Large intestine (tissue), 3 donors: ENCODE data around the gene IFITM10. TPM values are rescaled to one million over a fixed set of nuclear protein-coding genes. Genes with fewer than 3 reads are reported as not detected.

ENCODE experiments used
- DNase-seq, 2 donors: peaks; one replicate each; pipeline versions ENCODE4 v3.0.0 to v3.0.0-alpha.2; 2013
- H3K27ac ChIP-seq: one replicate; pipeline ENCODE4 v1.5.1; 2013; ENCODE audit warnings: low read length
- H3K27me3 ChIP-seq: 2 replicates; pipeline ENCODE4 v1.6.1; 2013; ENCODE audit warnings: low read length; ENCODE audit not compliant: control insufficient read depth, insufficient read depth
- H3K36me3 ChIP-seq: 2 replicates; pipeline ENCODE4 v1.6.1; 2013; ENCODE audit warnings: low read length; ENCODE audit not compliant: control insufficient read depth, insufficient read depth
- H3K4me1 ChIP-seq: one replicate; pipeline ENCODE4 v1.6.1; 2013; ENCODE audit warnings: low read length; ENCODE audit not compliant: control insufficient read depth, insufficient read depth
- H3K4me3 ChIP-seq: one replicate; pipeline ENCODE4 v1.5.1; 2013; ENCODE audit warnings: low read length
- H3K9me3 ChIP-seq: one replicate; pipeline ENCODE4 v1.6.1; 2013; ENCODE audit warnings: mild to moderate bottlenecking, low read depth, low read length, moderate library complexity; ENCODE audit not compliant: control insufficient read depth
- WGBS: methylation state at CpG from one replicate; pipeline ENCODE4 v1.1.5; 2013; ENCODE audit warnings: low lambda C conversion rate; ENCODE audit not compliant: insufficient coverage; 5-methylcytosine and 5-hydroxymethylcytosine counted together
- polyA plus RNA-seq: library from polyadenylated mRNA; unstranded; fragments of 120-200 nt; gene quantifications from one replicate; pipeline ENCODE4 v1.2.1, GENCODE V29; 2013

The IFITM10 gene
- polyA plus RNA-seq, 1 donor: 0.67 TPM

DNA sequence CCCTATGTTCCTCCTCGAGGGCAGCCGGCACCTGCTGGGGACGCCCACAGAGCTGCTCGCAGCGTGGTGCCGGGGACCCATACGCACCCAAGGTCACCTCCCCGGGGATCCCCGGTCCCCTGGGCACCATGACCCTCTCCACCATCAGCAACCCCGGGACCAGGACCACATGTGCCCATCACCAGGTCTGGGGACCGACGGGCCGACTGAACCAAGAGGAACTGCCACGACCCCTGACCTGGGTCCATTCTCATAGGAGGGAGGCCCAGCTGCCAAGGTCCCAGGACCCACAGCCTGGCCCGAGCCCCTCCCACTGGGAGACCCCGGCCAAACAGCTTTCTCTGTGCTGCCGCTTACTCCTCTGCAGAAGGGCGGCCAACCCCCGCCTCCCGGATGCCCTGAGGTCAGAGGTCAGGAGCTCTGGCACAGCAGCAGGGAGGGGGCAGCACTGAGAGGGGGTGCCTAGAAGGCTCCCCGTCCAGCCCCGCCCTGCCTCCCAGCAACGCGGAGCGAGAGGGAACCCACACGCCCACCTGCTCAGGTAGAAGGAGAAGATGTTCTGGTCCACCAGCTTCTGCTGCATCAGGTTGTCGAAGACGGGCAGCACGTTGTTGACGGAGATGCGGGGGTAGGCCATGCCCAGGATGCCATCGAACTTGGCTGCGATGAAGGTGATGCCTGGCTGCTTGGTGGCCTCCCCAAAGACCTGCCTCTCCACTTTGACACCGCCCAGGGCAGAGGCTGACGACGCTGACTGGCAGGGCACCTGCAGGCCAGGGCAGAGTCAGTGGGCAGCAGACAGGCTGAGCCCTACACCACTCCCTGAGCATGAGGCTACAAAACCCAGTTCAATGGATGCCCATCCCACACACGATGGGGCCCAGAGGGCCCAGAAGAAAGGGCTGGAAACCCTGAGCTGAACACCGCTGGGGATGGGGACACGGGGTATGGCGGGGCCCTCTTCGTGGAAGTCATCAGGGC is 6.7 kb upstream of the IFITM10 start:
- DNase-seq: no peak
- Histone ChIP-seq H3K4me1 (peaks cover 15% of the 10 kb centered on the region), H3K9me3 (peaks cover 2% of the 10 kb centered on the region), H3K27me3 (no peaks in the 10 kb centered on the region), H3K4me3 (no peak overlapping the region), H3K27ac (no peak overlapping the region), H3K36me3 (peaks cover 90% of the 10 kb centered on the region)
- no CpG with 5 or more reads among the region's 41 CpGs for WGBS

- H3K36me3 ChIP-seq: peaks cover 80% of the 10 kb centered on the region
- H3K9me3 ChIP-seq: peaks cover 2% of the 10 kb centered on the region
- DNase-seq: no peak
- peaks cover 5% of the 10 kb centered on the region for H3K4me1 ChIP-seq
- no peak overlapping the region for H3K27ac ChIP-seq
- H3K27me3 ChIP-seq: peaks cover 2% of the 10 kb centered on the region
- H3K4me3 ChIP-seq: no peak overlapping the region
- no CpG with 5 or more reads among the region's 16 CpGs for WGBS
These were observed 5.5 kb upstream of the IFITM10 start for GRCh38 chr11:1755692-1756561.

- H3K4me1 ChIP-seq: no peaks in the 10 kb centered on the region
- peaks cover 6% of the 10 kb centered on the region for H3K27me3 ChIP-seq
- WGBS: no CpG with 5 or more reads among the region's 9 CpGs
- peaks cover 2% of the 10 kb centered on the region for H3K9me3 ChIP-seq
- no peak overlapping the region for H3K27ac ChIP-seq
- DNase-seq: no peak
- H3K36me3 ChIP-seq: peaks cover 75% of the 10 kb centered on the region
- H3K4me3 ChIP-seq: no peak overlapping the region
These were observed 4.9 kb upstream of the IFITM10 start for GRCh38 chr11:1755344-1755691.

GRCh38 chr11:1754376-1755150 is 4.2 kb upstream of the IFITM10 start:
- Histone ChIP-seq H3K27ac (no peak overlapping the region), H3K27me3 (peaks cover 14% of the 10 kb centered on the region), H3K4me3 (no peak overlapping the region), H3K9me3 (peaks cover 2% of the 10 kb centered on the region), H3K36me3 (peaks cover 68% of the 10 kb centered on the region), H3K4me1 (no peaks in the 10 kb centered on the region)
- WGBS: no CpG with 5 or more reads among the region's 8 CpGs
- DNase-seq: no peak

GRCh38 chr11:1753929-1754305 is 3.5 kb upstream of the IFITM10 start:
- Histone ChIP-seq H3K4me1 (no peaks in the 10 kb centered on the region), H3K27me3 (peaks cover 19% of the 10 kb centered on the region), H3K27ac (no peak overlapping the region), H3K4me3 (no peak overlapping the region), H3K36me3 (peaks cover 61% of the 10 kb centered on the region), H3K9me3 (no peaks in the 10 kb centered on the region)
- no CpG with 5 or more reads among the region's 14 CpGs for WGBS
- DNase-seq: no peak

GRCh38 chr11:1753229-1753928 is 3.0 kb upstream of the IFITM10 start:
- Histone ChIP-seq H3K4me3 (no peak overlapping the region), H3K4me1 (no peaks in the 10 kb centered on the region), H3K27ac (no peak overlapping the region), H3K9me3 (no peaks in the 10 kb centered on the region), H3K36me3 (peaks cover 56% of the 10 kb centered on the region), H3K27me3 (peaks cover 23% of the 10 kb centered on the region)
- no peak for DNase-seq
- no CpG with 5 or more reads among the region's 38 CpGs for WGBS

GRCh38 chr11:1752907-1753228 is 2.5 kb upstream of the IFITM10 start:
- peaks cover 51% of the 10 kb centered on the region for H3K36me3 ChIP-seq
- DNase-seq: no peak
- H3K9me3 ChIP-seq: peaks cover 1% of the 10 kb centered on the region
- H3K4me3 ChIP-seq: no peak overlapping the region
- H3K4me1 ChIP-seq: no peaks in the 10 kb centered on the region
- no CpG with 5 or more reads among the region's 10 CpGs for WGBS
- H3K27ac ChIP-seq: no peak overlapping the region
- H3K27me3 ChIP-seq: peaks cover 28% of the 10 kb centered on the region

DNA sequence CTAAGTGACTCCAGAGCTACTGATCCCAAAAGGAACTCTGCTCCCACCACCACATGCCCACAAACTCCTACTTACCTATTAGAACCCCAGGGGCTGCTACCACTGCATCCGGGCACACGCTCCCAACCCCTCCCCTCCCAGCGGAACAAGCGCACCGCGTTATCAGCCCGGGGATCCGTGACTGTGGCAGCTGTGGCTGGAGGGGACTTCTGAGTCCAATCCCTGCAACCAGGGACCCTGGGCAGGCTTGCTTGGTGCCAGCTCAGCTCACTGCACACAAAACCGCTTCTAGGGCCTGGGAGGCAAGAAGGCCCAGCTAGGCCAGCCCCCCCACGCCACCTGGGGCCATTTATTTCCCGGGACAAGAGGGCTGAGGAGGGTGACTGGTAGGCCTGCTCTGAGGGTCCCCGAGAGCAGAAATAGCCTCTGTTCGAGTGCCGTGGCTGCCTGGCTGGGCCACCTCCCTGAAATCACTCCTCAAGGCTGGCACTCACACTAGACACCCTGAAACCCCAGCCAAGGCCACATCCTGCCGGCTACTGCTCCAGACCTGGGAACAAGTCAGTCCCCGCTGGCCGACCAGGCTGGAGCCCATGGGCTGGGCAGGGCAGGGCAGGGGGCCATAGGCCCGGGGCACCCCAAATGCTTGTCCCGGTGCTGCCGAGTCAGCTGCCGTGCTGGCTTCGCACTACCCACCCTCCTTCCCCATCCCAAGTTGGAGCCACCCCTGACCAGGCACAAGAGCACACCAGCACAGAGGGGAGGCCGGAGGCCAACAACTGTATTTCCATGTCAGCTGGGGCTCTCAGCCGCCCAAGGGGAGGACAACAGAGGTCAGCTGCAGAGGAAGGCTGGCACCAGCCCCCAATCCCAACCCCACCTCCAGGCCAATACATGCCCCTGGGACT is 1.9 kb upstream of the IFITM10 start:
- no peak for DNase-seq
- Histone ChIP-seq H3K27me3 (peaks cover 34% of the 10 kb centered on the region), H3K9me3 (peaks cover 6% of the 10 kb centered on the region), H3K27ac (no peak overlapping the region), H3K4me3 (no peak overlapping the region), H3K36me3 (peaks cover 45% of the 10 kb centered on the region), H3K4me1 (no peaks in the 10 kb centered on the region)
- WGBS: no CpG with 5 or more reads among the region's 24 CpGs

DNA sequence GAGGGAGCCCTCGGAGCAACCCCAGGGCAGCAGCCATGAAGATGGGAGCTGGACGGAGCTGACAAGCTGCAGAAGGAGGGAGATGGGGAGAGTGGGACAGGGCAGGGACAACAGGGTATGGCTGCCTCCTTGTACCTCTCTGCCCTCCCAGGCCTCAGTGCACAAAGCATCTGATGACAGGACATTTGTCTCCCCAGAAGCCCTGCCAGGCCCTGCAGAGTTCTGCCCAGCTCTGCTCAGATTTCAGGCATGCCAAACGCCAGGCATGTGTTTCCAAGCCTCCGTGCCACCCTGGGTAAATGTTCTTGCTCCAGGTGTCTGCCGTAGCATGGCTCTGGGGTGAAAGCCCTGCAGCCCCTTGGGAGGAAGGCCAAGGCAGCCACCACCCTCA is 1.1 kb upstream of the IFITM10 start:
- Histone ChIP-seq H3K4me3 (no peak overlapping the region), H3K27ac (no peak overlapping the region), H3K4me1 (no peaks in the 10 kb centered on the region), H3K36me3 (peaks cover 37% of the 10 kb centered on the region), H3K27me3 (peaks cover 38% of the 10 kb centered on the region), H3K9me3 (peaks cover 9% of the 10 kb centered on the region)
- no CpG with 5 or more reads among the region's 5 CpGs for WGBS
- DNase-seq: no peak
